H1 (cell line): ENCODE results near the gene PRKAR1B. TPM values are rescaled to one million over a fixed set of nuclear protein-coding genes. Genes with fewer than 3 reads are reported as not detected.

Experiments used
- CEBPB ChIP-seq: IDR thresholded peaks from 2 replicates; pipeline ENCODE4 v1.6.1; 2012; ENCODE audit warnings: low read depth, low read length
- RFX5 ChIP-seq: IDR thresholded peaks from 2 replicates; pipeline ENCODE4 v1.6.1; 2011; ENCODE audit warnings: low read depth, low read length, improper control_type of control experiment, borderline replicate concordance
- SUZ12 ChIP-seq: fragments of 200-600 bp; sonication (generic); IDR thresholded peaks from 2 replicates; pipeline ENCODE4 v1.6.1; 2012; ENCODE audit warnings: mild to moderate bottlenecking, inconsistent platforms, low read length, moderate library complexity, mixed read lengths
- polyA plus RNA-seq, 7 experiments: library from polyadenylated mRNA; depleted of rRNA in 3 of 7; stranded (reverse) in 5 of 7; unstranded in 2 of 7; fragments of >200 nt in 5 of 7; fragments of 200-250 nt in 2 of 7; gene quantifications; 1 replicate in 5 of 7; 2 replicates in 1 of 7; 4 replicates in 1 of 7; pipeline versions ENCODE4 v1.2.1 to v1.2.3, GENCODE V29; 2011 to 2013; ENCODE audit warnings: missing spikeins in 2 of 7, mixed read lengths in 2 of 7
- total RNA-seq: library from RNA; stranded (reverse); fragmentation: NEBNext Ultra II Directional; extraction: Animal tissue kit (Norgen Biotek cat#: 25700); gene quantifications from 2 replicates; pipeline ENCODE4 v1.2.1, GENCODE V29; 2021
- TF ChIP-seq, protein P1 (sequence below): IDR thresholded peaks from 2 replicates; pipeline ENCODE4 v1.6.1; 2012; ENCODE audit warnings: inconsistent platforms
- TF ChIP-seq, protein P2 (sequence below): IDR thresholded peaks from 2 replicates; pipeline ENCODE4 v1.6.1; 2011; ENCODE audit warnings: low read depth, mild to moderate bottlenecking, low read length; ENCODE audit not compliant: insufficient read depth

PRKAR1B gene
- total and polyA plus RNA-seq, 2 of the 8 experiments (the other 6 are each of a cell fraction or from before 2014, with no cell fraction given), result 12.3 to 55.7 TPM

DNA sequence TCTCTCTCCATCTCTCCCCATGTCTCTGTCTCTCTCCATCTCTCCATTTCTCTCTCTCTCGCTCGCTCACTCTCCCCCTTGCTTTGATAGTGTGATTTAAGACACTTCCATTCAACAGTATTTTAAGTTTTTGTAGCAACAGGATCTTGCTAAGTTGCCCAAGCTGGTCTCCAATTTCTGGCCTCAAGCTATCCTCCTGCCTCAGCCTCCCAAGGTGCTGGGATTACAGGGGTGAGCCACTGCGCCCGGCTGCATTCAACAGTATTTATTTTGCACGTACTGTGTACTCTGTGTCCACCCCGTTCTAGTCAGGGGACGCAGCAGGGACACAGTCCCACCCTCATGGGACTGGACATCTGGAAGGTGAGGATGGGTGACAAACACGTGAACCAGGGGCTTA is 193.0 kb downstream of the PRKAR1B start (continued):
- TF ChIP-seq CEBPB (no peak), RFX5 (no peak), SUZ12 (no peak)
- TF ChIP-seq, protein P1, sequence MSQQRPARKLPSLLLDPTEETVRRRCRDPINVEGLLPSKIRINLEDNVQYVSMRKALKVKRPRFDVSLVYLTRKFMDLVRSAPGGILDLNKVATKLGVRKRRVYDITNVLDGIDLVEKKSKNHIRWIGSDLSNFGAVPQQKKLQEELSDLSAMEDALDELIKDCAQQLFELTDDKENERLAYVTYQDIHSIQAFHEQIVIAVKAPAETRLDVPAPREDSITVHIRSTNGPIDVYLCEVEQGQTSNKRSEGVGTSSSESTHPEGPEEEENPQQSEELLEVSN, result no peak
- TF ChIP-seq, protein P2, sequence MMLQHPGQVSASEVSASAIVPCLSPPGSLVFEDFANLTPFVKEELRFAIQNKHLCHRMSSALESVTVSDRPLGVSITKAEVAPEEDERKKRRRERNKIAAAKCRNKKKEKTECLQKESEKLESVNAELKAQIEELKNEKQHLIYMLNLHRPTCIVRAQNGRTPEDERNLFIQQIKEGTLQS, result no peak
